ENCODE measurements around the gene C16orf90.
"Not testable (repeated sequence)": the region's sequence is repeated elsewhere in the genome, so short reads cannot be mapped to it uniquely, and the experiment has no call there.

C16orf90 gene

GRCh38 chr16:3513892-3514583, 18.7 kb upstream of the C16orf90 start:
- no peak for DNase-seq (ENCODE audit: extremely low read depth in 1 of 2, low read depth in 1 of 2)

- no peak for DNase-seq (ENCODE audit: extremely low read depth in 1 of 2, low read depth in 1 of 2)
Observed at GRCh38 chr16:3511286-3512180, 16.2 kb upstream of the C16orf90 start.

- no peak for DNase-seq (ENCODE audit: extremely low read depth in 1 of 2, low read depth in 1 of 2)
Observed at GRCh38 chr16:3510416-3510815, 15.1 kb upstream of the C16orf90 start.

GRCh38 chr16:3509470-3509928, 14.2 kb upstream of the C16orf90 start:
- DNase-seq (ENCODE audit: extremely low read depth in 1 of 2, low read depth in 1 of 2), result peak; percentile 55 to 64

GRCh38 chr16:3508736-3509135, 13.4 kb upstream of the C16orf90 start:
- DNase-seq (ENCODE audit: extremely low read depth in 1 of 2, low read depth in 1 of 2), result no peak

GRCh38 chr16:3503523-3503922, 8.2 kb upstream of the C16orf90 start:
- no peak for DNase-seq (ENCODE audit: extremely low read depth in 1 of 2, low read depth in 1 of 2)

- DNase-seq (ENCODE audit: extremely low read depth in 1 of 2, low read depth in 1 of 2), result no peak
Observed at GRCh38 chr16:3501783-3502400, 6.6 kb upstream of the C16orf90 start.

GRCh38 chr16:3501412-3501761, 6.1 kb upstream of the C16orf90 start:
- not testable (repeated sequence) for DNase-seq (ENCODE audit: extremely low read depth in 1 of 2, low read depth in 1 of 2)

- DNase-seq (ENCODE audit: extremely low read depth in 1 of 2, low read depth in 1 of 2), result no peak
Observed at GRCh38 chr16:3498988-3499387, 3.7 kb upstream of the C16orf90 start.

GRCh38 chr16:3497771-3498170, 2.5 kb upstream of the C16orf90 start:
- no peak for DNase-seq (ENCODE audit: extremely low read depth in 1 of 2, low read depth in 1 of 2)

- DNase-seq (ENCODE audit: extremely low read depth in 1 of 2, low read depth in 1 of 2), result no peak
Observed at GRCh38 chr16:3496386-3496785, 1.1 kb upstream of the C16orf90 start.

- DNase-seq (ENCODE audit: extremely low read depth in 1 of 2, low read depth in 1 of 2), result no peak
Observed at GRCh38 chr16:3494386-3494973, 809 bp downstream of the C16orf90 start.

GRCh38 chr16:3492356-3492755, 2.9 kb downstream of the C16orf90 start:
- no peak for DNase-seq (ENCODE audit: extremely low read depth in 1 of 2, low read depth in 1 of 2)

- DNase-seq (ENCODE audit: extremely low read depth in 1 of 2, low read depth in 1 of 2), result no peak
Observed at GRCh38 chr16:3490911-3491629, 4.2 kb downstream of the C16orf90 start.

- no peak for DNase-seq (ENCODE audit: extremely low read depth in 1 of 2, low read depth in 1 of 2)
Observed at GRCh38 chr16:3488801-3489200, 6.5 kb downstream of the C16orf90 start.

- no peak for DNase-seq (ENCODE audit: extremely low read depth in 1 of 2, low read depth in 1 of 2)
Observed at GRCh38 chr16:3487521-3488410, 7.5 kb downstream of the C16orf90 start.

GRCh38 chr16:3486506-3487215, 8.6 kb downstream of the C16orf90 start:
- no peak for DNase-seq (ENCODE audit: extremely low read depth in 1 of 2, low read depth in 1 of 2)

- DNase-seq (ENCODE audit: extremely low read depth in 1 of 2, low read depth in 1 of 2), result no peak
Observed at GRCh38 chr16:3485821-3486505, 9.3 kb downstream of the C16orf90 start.

All from activated CD8-positive, alpha-beta memory T cell treated with anti-CD3 and anti-CD28 coated beads for 1 hour (primary cell).